Activated naive CD4-positive, alpha-beta T cell treated with anti-CD3 and anti-CD28 coated beads for 36 hours (primary cell): Measurements from ENCODE around the gene CCDC6. TPM values are rescaled to one million over a fixed set of nuclear protein-coding genes. Genes with fewer than 3 reads are reported as not detected.
"Not testable (repeated sequence)": the region's sequence is repeated elsewhere in the genome, so short reads cannot be mapped to it uniquely, and the experiment has no call there.

Experiments
- CTCF ChIA-PET: fragments of 350-600 bp; sonication (Branson Sonifier 250); formaldehyde crosslinking; loops from one replicate; lab custom pipeline; 2021; ENCODE audit warnings: antibody characterized with exemption; lab: Charles Lee
- DNase-seq: peaks from one replicate; pipeline ENCODE4 v3.0.0-alpha.2; 2020
- H3K27ac Mint-ChIP-seq: one replicate; pipeline ENCODE4 v1.8.0; 2021; ENCODE audit warnings: mild to moderate bottlenecking, mixed read lengths
- H3K27me3 Mint-ChIP-seq: one replicate; pipeline ENCODE4 v1.8.0; 2021; ENCODE audit warnings: low read depth, mixed read lengths
- H3K36me3 Mint-ChIP-seq: one replicate; pipeline ENCODE4 v1.8.0; 2021; ENCODE audit warnings: low read depth, mixed read lengths
- H3K4me1 Mint-ChIP-seq: one replicate; pipeline ENCODE4 v1.8.0; 2021; ENCODE audit warnings: low read depth, mixed read lengths
- H3K4me3 Mint-ChIP-seq: one replicate; pipeline ENCODE4 v1.8.0; 2021; ENCODE audit warnings: mild to moderate bottlenecking, moderate library complexity, mixed read lengths
- H3K9me3 Mint-ChIP-seq: one replicate; pipeline ENCODE4 v1.8.0; 2021; ENCODE audit warnings: mixed read lengths
- intact Hi-C: fragments of 100-400 bp; cut with micrococcal nuclease; formaldehyde crosslinking; loops from one replicate; pipeline ENCODE4 v1.15.1; 2023
- total RNA-seq, 2 experiments: library from RNA; stranded (reverse); gene quantifications; one replicate each; pipeline ENCODE4 v1.2.3, GENCODE V29; 2021

CCDC6 gene
- total RNA-seq, 2 experiments from 2014 or later, result 43.1 to 44.9 TPM

DNA sequence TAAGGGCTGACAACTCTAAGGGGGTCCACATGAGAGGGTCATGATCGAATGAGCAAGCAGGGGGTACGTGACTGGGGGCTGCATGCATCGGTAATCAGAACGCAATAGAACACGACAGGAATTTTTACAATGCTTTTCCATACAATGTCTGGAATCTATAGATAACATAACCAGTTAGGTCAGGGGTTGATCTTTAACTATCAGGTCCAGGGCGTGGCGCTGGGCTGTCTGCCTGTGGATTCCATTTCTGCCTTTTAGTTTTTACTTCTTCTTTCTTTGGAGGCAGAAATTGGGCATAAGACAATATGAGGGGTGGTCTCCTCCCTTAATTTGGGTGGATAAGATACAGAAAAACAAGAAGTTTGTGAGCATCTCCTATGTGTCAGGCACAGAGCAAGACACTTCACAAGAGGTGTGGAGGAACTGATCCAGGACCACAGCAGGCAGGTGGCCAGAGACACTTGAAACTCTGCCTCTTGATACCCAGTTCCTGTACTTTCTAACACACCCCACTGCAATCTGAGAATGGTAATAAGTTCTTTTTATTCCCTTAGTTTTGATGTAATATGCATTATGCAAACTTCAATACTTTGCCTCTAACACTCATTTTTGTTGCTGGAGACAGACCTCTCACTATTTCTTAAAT is 135.1 kb downstream of the CCDC6 start:
- DNase-seq, result no peak
- H3K36me3 Mint-ChIP-seq, result no peaks in the 10 kb centered on the region
- intact Hi-C loops, result no loop called here
- CTCF ChIA-PET, result no interaction called here
- H3K4me1 Mint-ChIP-seq, result no peaks in the 10 kb centered on the region
- no peaks in the 10 kb centered on the region for H3K9me3 Mint-ChIP-seq
- no peaks in the 10 kb centered on the region for H3K27me3 Mint-ChIP-seq
- no peak overlapping the region for H3K4me3 Mint-ChIP-seq
- no peak overlapping the region for H3K27ac Mint-ChIP-seq

DNA sequence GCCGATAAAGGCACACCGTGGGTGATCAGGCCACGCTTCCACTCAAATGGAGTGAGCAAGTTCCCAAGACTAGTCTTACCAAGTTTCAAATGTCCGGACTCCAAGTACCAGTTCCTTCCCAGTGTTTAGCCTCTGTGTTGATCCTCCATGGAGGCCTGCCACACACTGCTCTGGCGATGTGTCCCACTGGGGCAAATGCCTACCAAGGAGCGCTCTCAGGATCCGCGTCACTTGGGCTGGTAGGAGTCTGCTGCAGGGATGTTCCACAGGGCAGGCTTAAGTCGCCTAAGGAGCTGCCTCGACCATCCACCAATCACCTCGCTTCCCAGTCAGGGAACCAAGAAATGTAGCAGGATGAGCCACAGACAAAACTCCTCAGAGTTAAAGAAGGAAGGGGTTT is 135.7 kb downstream of the CCDC6 start:
- Mint-ChIP-seq H3K4me1 (no peaks in the 10 kb centered on the region), H3K27me3 (no peaks in the 10 kb centered on the region), H3K9me3 (no peaks in the 10 kb centered on the region), H3K4me3 (no peak overlapping the region), H3K27ac (no peak overlapping the region), H3K36me3 (no peaks in the 10 kb centered on the region)
- DNase-seq, result no peak
- CTCF ChIA-PET, result no interaction called here
- intact Hi-C loops, result no loop called here

DNA sequence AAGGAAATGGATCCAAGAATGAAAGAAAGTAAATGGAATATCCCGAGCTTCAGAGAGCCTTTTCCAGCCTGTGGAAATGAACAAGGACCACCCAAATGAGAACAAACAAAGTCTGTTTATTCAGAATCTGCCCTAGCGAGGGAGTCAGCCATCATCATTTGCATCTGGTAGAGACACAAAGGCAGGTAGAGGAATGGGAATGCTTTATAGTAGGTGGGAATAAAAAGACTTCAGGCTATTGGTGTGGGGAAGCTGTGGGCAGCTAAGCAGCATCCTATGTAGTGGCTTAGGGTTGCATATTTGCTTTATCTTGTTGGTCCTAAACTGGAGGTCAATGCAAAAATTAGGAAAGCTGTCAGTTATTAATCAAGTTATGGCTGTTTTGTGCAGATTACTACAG is 143.9 kb downstream of the CCDC6 start:
- H3K27ac Mint-ChIP-seq, result no peak overlapping the region
- no peak for DNase-seq
- peaks cover 7% of the 10 kb centered on the region for H3K9me3 Mint-ChIP-seq
- no peaks in the 10 kb centered on the region for H3K4me1 Mint-ChIP-seq
- no peak overlapping the region for H3K4me3 Mint-ChIP-seq
- no peaks in the 10 kb centered on the region for H3K36me3 Mint-ChIP-seq
- CTCF ChIA-PET, result no interaction called here
- H3K27me3 Mint-ChIP-seq, result peaks cover 3% of the 10 kb centered on the region
- intact Hi-C loops, result no loop called here

DNA sequence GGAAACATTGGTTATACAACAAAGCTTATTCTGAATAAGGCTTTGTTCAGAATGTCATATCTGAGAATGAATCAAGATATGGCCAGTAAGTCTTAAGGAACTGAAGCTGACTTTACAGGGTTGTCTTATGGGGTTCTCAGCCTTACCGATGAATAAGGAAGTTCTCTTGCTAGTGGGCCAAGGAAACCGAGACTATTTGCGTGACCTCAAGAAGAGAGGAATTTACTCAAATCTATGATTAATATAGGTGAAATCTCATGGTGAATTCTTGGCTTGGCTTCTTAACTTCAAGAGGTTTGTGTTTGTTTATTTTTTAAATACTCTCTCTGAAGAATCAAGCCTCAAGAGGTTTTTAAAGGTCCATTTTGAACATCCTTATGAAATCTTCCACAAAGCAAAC is 148.4 kb downstream of the CCDC6 start:
- CTCF ChIA-PET, result no interaction called here

DNA sequence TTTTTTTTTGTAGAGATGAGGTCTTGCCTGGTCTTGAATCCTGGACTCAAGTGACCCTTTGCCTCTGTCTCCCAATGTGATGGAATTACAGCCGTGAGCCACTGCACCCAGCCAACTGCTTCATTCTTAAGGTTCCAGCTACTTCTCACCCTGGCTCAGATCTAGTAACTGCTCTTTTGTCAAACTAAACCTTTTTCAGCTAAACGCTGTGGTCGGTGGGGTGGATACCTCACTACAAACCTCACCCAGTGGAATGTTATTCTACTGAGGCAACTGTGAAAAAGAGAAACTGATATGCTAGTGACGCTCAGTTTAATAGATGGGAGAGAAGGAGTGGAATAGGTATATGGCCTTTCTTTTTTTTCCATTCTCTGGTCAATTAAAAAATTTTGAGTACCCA is 151.4 kb downstream of the CCDC6 start:
- CTCF ChIA-PET, result no interaction called here
- DNase-seq, result no peak

More for the DNA sequence above, 148.4 kb downstream of the CCDC6 start:
- Mint-ChIP-seq H3K4me3 (no peak overlapping the region), H3K36me3 (no peaks in the 10 kb centered on the region), H3K27ac (no peak overlapping the region), H3K27me3 (peaks cover 3% of the 10 kb centered on the region), H3K9me3 (peaks cover 7% of the 10 kb centered on the region), H3K4me1 (no peaks in the 10 kb centered on the region)
- DNase-seq, result no peak
- intact Hi-C loops, result no loop called here

DNA sequence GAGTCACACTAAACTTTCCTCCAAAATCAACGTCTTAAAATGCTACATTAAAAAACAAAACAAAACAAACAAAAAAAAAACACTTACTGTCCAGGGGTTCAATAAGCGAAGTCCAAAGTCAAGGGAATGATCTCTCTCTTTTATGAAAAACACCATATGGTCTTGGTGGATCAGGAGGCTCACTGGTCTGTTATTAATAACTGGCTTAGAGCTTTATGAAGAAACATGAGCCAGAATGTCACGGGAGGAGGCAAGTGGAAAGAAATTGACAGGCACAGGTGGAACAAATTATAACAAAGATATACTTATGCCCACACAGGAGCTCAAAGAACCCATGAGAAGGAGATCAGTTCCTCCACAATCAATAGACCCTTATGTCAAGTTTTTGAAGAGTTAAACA is 153.1 kb downstream of the CCDC6 start, which contains the start of gene MRLN:
Gene MRLN, minus strand, starts transcription at position 189 of the 400 bp plus-strand sequence.
- CTCF ChIA-PET, result no interaction called here
- Mint-ChIP-seq H3K4me3 (no peak within 1 kb of the TSS), H3K36me3 (no peaks in the 10 kb centered on the region), H3K4me1 (no peaks in the 10 kb centered on the region), H3K27ac (no peak within 1 kb of the TSS), H3K27me3 (peaks cover 22% of the 10 kb centered on the region), H3K9me3 (no peaks in the 10 kb centered on the region)
- DNase-seq, result no peak
- intact Hi-C loops, result no loop called here

More for the DNA sequence above, 151.4 kb downstream of the CCDC6 start:
- Mint-ChIP-seq H3K4me3 (no peak overlapping the region), H3K9me3 (no peaks in the 10 kb centered on the region), H3K4me1 (no peaks in the 10 kb centered on the region), H3K36me3 (no peaks in the 10 kb centered on the region), H3K27ac (no peak overlapping the region), H3K27me3 (peaks cover 16% of the 10 kb centered on the region)
- intact Hi-C loops, result no loop called here

DNA sequence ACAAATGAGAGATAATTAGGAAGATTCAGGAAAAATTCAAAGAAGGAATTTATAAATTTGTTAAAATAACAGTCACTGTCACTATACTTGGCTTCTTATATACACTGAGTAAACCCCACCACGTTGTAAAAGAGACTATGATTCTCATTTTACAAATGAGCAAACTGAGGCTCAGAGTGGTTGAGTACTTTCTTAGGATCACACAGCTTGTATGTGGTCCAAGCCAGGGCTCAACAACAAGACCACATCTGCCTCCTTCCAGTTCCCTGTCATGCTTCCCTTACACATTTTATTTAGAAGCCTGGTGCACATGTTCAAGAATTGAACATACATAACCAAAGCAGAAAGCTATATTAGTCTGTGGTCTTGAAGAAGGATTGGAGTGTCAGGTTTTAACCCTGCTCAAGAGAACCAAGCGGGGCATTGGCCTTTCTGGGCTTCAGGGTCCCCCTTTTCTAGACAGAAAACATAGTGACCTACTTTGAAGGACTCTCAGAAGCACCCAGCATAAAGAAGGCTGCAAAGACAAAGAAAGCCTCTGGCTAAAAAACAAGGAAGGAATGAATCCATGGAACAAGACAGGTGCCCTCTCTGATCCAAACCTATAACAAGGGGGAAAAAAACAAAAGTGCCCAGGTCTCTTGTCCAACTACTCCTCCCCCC is 153.9 kb downstream of the CCDC6 start:
- H3K4me3 Mint-ChIP-seq, result no peak overlapping the region
- no peaks in the 10 kb centered on the region for H3K9me3 Mint-ChIP-seq
- H3K4me1 Mint-ChIP-seq, result no peaks in the 10 kb centered on the region
- H3K27ac Mint-ChIP-seq, result no peak overlapping the region
- no peaks in the 10 kb centered on the region for H3K36me3 Mint-ChIP-seq
- intact Hi-C loops, result no loop called here
- H3K27me3 Mint-ChIP-seq, result peaks cover 28% of the 10 kb centered on the region
- CTCF ChIA-PET, result interaction anchor here (2.3 kb wide), 1 partner anchor 127 kb away, joined by 7 read pairs; no protein-coding TSS in a partner anchor
- no peak for DNase-seq

DNA sequence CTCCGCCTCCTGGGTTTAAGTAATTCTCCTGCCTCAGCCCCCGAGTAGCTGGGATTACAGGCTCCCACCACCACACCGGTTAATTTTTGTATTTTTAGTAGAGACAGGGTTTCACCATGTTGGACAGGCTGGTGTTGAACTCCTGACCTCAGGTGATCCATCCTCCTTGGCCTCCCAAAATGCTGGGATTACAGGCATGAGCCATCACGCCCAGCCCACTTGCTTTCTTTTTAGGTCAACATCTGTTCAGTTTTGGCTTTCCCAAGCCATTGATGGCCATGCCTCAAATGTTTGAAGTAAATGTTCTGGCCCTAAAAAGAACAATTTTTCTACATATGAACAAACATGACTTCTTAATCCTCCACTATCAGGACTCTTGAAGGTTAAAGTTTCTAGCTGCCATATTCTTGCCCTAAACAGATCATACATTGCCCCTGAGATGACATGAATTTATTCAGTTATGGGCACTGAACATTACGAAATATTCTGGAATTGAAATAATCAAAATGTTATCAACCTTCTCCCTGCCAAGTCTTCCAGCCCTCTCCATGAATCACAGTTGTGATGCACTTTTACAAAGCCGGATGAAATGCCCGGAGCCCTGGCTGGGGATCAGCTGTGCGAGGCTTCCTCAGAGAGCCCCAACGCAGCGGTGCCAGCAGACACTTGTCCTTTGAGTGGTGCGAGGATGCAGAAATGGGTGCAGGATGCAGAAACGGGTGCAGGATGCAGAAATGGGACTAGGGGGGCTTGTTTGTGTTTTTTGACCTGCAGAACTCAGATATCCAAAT is 156.0 kb downstream of the CCDC6 start:
- Mint-ChIP-seq H3K36me3 (no peaks in the 10 kb centered on the region), H3K27me3 (peaks cover 30% of the 10 kb centered on the region), H3K4me3 (no peak overlapping the region), H3K27ac (no peak overlapping the region), H3K9me3 (no peaks in the 10 kb centered on the region), H3K4me1 (no peaks in the 10 kb centered on the region)
- DNase-seq, result no peak
- intact Hi-C loops, result no loop called here
- CTCF ChIA-PET, result interaction anchor here (0.6 to 2.3 kb wide), 2 partner anchors 123 to 125 kb away, joined by 4 to 7 read pairs; no protein-coding TSS in a partner anchor

DNA sequence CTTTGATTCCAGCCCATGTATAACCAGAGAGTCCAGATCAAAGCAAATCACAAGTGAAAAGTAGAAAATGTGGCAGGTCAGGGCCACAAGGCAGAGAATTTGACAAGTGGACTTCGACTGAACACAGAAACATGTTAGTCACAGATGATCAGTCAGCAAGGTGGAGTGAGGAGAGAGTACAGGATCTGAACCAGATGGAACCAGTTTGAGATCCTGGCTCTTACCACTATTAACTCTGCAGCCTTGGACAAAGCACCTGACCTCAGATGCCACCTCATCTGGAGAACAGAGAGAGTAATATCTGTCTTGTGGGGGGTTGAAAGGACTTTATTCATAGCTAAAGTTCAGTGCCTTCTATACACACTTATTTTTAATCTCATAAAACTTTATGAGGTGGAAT is 157.5 kb downstream of the CCDC6 start:
- peaks cover 2% of the 10 kb centered on the region for H3K9me3 Mint-ChIP-seq
- intact Hi-C loops, result no loop called here
- no peak for DNase-seq
- H3K36me3 Mint-ChIP-seq, result no peaks in the 10 kb centered on the region
- H3K27me3 Mint-ChIP-seq, result peaks cover 30% of the 10 kb centered on the region
- no peaks in the 10 kb centered on the region for H3K4me1 Mint-ChIP-seq
- no peak overlapping the region for H3K4me3 Mint-ChIP-seq
- CTCF ChIA-PET, result no interaction called here
- no peak overlapping the region for H3K27ac Mint-ChIP-seq

DNA sequence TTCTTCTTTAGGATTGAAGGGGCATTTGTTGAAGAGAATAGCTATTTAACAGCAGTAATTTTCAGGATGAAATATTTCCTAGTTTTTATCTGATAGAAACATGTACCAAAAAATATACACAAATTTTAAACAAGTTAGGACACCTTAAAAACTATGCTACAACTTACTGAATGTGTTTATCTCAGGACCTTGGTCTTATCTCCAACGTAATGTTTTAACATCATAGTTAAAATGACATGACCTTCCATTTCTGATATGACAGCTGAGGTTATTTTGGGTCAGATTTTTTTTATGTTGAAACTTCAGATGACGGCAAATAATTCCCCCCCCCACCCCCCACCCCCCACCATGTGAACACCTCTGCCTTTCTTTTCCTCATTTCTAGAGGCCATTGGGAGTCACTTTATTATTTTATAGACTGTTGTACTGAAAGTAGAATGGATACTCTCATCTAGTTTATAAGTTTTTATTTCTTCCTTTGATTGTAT is 161.1 kb downstream of the CCDC6 start:
- DNase-seq, result no peak
- Mint-ChIP-seq H3K27ac (no peak overlapping the region), H3K9me3 (peaks cover 5% of the 10 kb centered on the region), H3K4me3 (no peak overlapping the region), H3K36me3 (no peaks in the 10 kb centered on the region), H3K27me3 (peaks cover 17% of the 10 kb centered on the region), H3K4me1 (no peaks in the 10 kb centered on the region)
- CTCF ChIA-PET, result no interaction called here
- intact Hi-C loops, result no loop called here

DNA sequence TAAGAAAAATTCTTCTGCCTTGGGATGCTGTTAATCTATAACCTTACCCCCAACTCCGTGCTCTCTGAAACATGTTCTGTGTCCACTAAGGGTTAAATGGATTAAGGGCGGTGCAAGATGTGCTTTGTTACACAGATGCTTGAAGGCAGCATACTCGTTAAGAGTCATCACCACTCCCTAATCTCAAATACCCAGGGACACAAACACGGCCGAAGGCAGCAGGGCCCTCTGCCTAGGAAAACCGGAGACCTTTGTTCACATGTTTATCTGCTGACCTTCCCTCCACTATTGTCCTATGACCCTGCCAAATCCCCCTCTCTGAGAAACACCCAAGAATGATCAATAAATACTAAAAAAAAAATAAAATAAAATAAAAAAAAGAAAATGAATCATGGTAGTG is 161.6 kb downstream of the CCDC6 start:
- H3K27ac Mint-ChIP-seq, H3K4me3 Mint-ChIP-seq, H3K36me3 Mint-ChIP-seq, DNase-seq, CTCF ChIA-PET, H3K9me3 Mint-ChIP-seq, H3K4me1 Mint-ChIP-seq, intact Hi-C loops: not testable (repeated sequence)
- peaks cover 16% of the 10 kb centered on the region for H3K27me3 Mint-ChIP-seq

DNA sequence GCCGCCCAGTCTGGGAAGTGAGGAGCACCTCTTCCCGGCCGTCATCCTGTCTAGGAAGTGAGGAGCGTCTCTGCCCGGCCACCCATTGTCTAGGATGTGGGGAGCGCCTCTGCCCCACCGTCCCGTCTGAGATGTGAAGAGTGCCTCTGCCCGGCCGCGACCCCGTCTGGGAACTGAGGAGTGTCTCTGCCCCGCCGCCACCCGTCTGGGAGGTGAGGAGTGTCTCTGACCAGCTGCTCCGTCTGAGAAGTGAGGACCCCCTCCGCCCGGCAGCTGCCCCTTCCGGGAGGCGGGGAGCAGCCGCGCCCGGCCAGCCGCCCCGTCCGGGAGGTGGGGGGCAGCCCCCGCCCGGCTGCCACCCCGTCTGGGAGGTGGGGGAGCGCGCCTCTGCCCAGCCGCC is 162.2 kb downstream of the CCDC6 start:
- H3K4me3 Mint-ChIP-seq, H3K27ac Mint-ChIP-seq, H3K9me3 Mint-ChIP-seq, CTCF ChIA-PET, DNase-seq, intact Hi-C loops, H3K36me3 Mint-ChIP-seq, H3K4me1 Mint-ChIP-seq: not testable (repeated sequence)
- H3K27me3 Mint-ChIP-seq, result peaks cover 14% of the 10 kb centered on the region
